HEK293 (cell line): ENCODE results near the gene PSMC3.

Experiments used
- CTCF ChIP-seq: fragments of 450-650 bp; formaldehyde crosslinking; IDR thresholded peaks from 2 replicates; pipeline ENCODE4 v1.5.1; 2016; ENCODE audit warnings: missing biosample characterization, missing genetic modification characterization
- REST ChIP-seq: fragments of 450-650 bp; formaldehyde crosslinking; IDR thresholded peaks from 2 replicates; pipeline ENCODE4 v1.5.1; 2016; ENCODE audit warnings: missing biosample characterization, missing genetic modification characterization
- ZEB2 ChIP-seq: fragments of 450-650 bp; formaldehyde crosslinking; IDR thresholded peaks from 2 replicates; pipeline ENCODE4 v1.5.1; 2016; ENCODE audit warnings: missing biosample characterization, missing genetic modification characterization
- ZFP41 ChIP-seq: fragments of 450-650 bp; formaldehyde crosslinking; IDR thresholded peaks from 2 replicates; pipeline ENCODE4 v1.5.1; 2016; ENCODE audit warnings: missing biosample characterization, missing genetic modification characterization, borderline replicate concordance
- ZNF169 ChIP-seq: fragments of 450-650 bp; formaldehyde crosslinking; IDR thresholded peaks from 2 replicates; pipeline ENCODE4 v1.5.1; 2016; ENCODE audit warnings: missing biosample characterization, missing genetic modification characterization
- ZNF677 ChIP-seq: fragments of 450-650 bp; IDR thresholded peaks from 2 replicates; pipeline ENCODE4 v1.5.0; 2018; ENCODE audit warnings: missing biosample characterization, mild to moderate bottlenecking, missing genetic modification characterization, moderate library complexity
- ZNF776 ChIP-seq: fragments of 450-650 bp; formaldehyde crosslinking; IDR thresholded peaks from 2 replicates; pipeline ENCODE4 v1.5.0; 2017; ENCODE audit warnings: missing biosample characterization, missing genetic modification characterization, borderline replicate concordance

- no peak for TF ChIP-seq ZFP41 (tag by site-specific recombination)
- no peak for TF ChIP-seq ZNF677 (tag by site-specific recombination)
- TF ChIP-seq ZNF776 (tag by site-specific recombination) = no peak
- TF ChIP-seq REST (tag by site-specific recombination) = no peak
- TF ChIP-seq CTCF (tag by site-specific recombination) = no peak
- no peak for TF ChIP-seq ZNF169 (tag by site-specific recombination)
- no peak for TF ChIP-seq ZEB2 (tag by site-specific recombination)
Measured at GRCh38 chr11:47379317-47379716, 46.9 kb downstream of the PSMC3 start.
